Measurements from ENCODE around the gene AP5Z1. TPM values are rescaled to one million over a fixed set of nuclear protein-coding genes. Genes with fewer than 3 reads are reported as not detected.

AP5Z1 gene
- polyA plus RNA-seq, 1 of the 3 experiments (the other 2 are of a cell fraction) = 29.5 TPM

DNA sequence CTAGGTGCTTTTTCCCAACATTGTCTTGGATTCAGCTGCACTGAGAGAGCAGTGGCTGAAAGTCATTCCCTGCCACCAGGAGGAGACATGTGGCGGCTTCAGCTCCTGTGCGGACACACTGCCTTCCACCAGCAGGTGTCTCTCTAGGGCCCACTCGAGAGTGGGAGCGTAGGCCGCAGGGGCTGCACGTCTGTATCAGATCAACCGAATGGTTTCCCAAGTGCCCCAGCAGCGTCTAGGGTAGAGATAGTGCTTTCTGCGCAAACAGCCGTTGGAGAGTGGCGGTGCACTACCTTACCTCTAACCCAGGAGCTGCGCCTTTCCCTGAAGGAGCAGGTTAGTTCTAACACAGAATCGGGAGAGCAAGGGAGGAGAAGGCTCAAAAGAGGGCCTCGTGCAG lies 54.8 kb downstream of the AP5Z1 start (continued):
- TF ChIP-seq RCOR1 (IDR thresholded peaks at IDR 0.05; ENCODE audit: low read length) = peak; percentile 90
- TF ChIP-seq TCF12 (IDR thresholded peaks at IDR 0.05) = no peak

DNA sequence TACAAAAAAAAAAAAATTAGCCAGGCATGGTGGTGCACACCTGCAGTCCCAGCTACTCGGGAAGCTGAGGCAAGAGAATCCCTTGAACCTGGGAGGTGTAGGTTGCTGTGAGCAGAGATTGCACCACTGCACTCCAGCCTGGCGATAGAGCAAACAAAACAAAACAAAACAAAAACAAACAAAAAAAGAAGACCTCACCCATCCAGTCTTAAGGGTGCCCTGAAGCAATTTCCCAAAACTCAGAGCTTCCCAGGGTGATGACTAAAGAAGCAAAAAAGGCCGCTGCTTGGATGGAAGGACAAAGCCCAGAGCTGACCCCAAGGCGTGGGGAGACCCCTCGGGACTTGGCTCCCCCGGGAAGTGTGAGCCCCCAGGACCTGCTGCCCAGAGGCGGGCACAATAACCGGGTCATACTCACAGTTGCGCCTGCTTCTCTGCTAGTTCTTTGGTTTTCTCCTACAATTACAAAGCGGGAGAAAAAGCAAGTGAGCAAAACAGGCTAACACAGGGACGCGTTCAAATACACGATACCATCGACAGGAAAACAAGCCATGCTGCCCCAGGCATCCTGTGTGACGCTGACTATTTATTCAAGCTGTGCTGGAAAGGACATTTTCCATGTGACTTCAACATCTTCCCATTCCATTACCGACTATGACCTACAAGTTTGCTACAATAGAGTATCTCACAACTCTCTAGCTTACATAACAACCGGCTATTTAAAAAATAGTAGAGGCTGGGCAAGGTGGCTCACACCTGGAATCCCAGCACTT lies 56.5 kb downstream of the AP5Z1 start:
- Histone ChIP-seq H3K4me3 (ENCODE audit: low read depth in 2 of 2, low read length in 1 of 2) (no peak overlapping the region), H3K4me1 (ENCODE audit: control insufficient read depth in 1 of 2, insufficient read depth in 2 of 2, low read depth in 1 of 2, low read length in 1 of 2) (peaks cover 0 to 16% of the 10 kb centered on the region in 2 experiments; a peak in 1 of 4 replicates), H3K9me3 (no peaks in the 10 kb centered on the region), H3K4me2 (no peak overlapping the region), H4K20me1 (ENCODE audit: insufficient read depth) (no peaks in the 10 kb centered on the region), H3K27me3 (ENCODE audit: insufficient read depth) (no peaks in the 10 kb centered on the region), H3K27ac (ENCODE audit: low read depth in 2 of 2, low read length in 1 of 2) (no peak overlapping the region), H3K36me3 (replicated peaks in 1 of 2; ENCODE audit: control insufficient read depth in 1 of 2, insufficient read depth in 2 of 2, low read length in 1 of 2) (no peaks in the 10 kb centered on the region), H3K79me2 (ENCODE audit: insufficient read depth) (no peaks in the 10 kb centered on the region), H3K9me2 (no peaks in the 10 kb centered on the region), H3K9ac (no peak overlapping the region), H3F3A (replicated peaks; ENCODE audit: insufficient read depth) (no peaks in the 10 kb centered on the region), H2AFZ (ENCODE audit: low read depth) (no peak overlapping the region)
- CTCF ChIA-PET = interaction anchor here (0.7 to 8.9 kb wide), 8 partner anchors 13 to 254 kb away, joined by 4 to 235 read pairs (median 34); partner anchors contain the start of gene RADIL
- TF ChIP-seq MXI1 (IDR thresholded peaks at IDR 0.05; ENCODE audit: low read depth, low read length) (no peak), MEF2A (IDR thresholded peaks at IDR 0.05; ENCODE audit: borderline replicate concordance, low read depth) (no peak), TEAD4 (IDR thresholded peaks at IDR 0.05; ENCODE audit: borderline replicate concordance, insufficient read depth) (no peak)
- TF ChIP-seq, protein P1, sequence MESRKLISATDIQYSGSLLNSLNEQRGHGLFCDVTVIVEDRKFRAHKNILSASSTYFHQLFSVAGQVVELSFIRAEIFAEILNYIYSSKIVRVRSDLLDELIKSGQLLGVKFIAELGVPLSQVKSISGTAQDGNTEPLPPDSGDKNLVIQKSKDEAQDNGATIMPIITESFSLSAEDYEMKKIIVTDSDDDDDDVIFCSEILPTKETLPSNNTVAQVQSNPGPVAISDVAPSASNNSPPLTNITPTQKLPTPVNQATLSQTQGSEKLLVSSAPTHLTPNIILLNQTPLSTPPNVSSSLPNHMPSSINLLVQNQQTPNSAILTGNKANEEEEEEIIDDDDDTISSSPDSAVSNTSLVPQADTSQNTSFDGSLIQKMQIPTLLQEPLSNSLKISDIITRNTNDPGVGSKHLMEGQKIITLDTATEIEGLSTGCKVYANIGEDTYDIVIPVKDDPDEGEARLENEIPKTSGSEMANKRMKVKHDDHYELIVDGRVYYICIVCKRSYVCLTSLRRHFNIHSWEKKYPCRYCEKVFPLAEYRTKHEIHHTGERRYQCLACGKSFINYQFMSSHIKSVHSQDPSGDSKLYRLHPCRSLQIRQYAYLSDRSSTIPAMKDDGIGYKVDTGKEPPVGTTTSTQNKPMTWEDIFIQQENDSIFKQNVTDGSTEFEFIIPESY (IDR thresholded peaks at IDR 0.05; ENCODE audit: borderline replicate concordance, low read depth) = no peak
- TF ChIP-seq, protein P2, sequence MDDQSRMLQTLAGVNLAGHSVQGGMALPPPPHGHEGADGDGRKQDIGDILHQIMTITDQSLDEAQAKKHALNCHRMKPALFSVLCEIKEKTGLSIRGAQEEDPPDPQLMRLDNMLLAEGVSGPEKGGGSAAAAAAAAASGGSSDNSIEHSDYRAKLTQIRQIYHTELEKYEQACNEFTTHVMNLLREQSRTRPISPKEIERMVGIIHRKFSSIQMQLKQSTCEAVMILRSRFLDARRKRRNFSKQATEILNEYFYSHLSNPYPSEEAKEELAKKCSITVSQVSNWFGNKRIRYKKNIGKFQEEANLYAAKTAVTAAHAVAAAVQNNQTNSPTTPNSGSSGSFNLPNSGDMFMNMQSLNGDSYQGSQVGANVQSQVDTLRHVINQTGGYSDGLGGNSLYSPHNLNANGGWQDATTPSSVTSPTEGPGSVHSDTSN (IDR thresholded peaks at IDR 0.05) = no peak
- 76% methylated on average over 17 of the region's 17 CpGs for WGBS (ENCODE audit: low lambda C conversion rate)
- DNase-seq = peak; percentile 72
- POLR2A ChIA-PET = interaction anchor here (0.6 kb wide), 1 partner anchor 35 kb away, joined by 3 read pairs; no protein-coding TSS in a partner anchor

DNA sequence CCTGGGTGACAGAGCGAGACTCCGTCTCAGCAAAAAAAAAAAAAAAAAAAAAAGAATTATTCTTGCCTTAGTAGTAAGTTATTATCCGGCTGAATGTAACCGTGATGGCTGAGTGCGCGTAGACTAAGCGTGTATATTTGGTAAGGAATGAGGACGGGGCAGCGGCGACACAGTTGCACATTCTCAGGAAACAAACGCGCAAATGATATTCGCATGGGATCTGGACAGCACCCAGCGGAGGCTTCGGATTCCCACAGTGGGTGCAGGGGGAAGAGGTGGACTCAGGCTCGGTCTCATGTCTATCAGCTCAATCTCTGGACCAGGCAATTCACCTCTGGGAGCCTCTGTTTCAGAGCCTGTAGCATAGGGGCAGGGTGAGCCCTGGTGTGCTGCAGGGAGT lies 57.3 kb downstream of the AP5Z1 start:
- H3K9ac ChIP-seq = no peak overlapping the region
- 96% methylated on average over 16 of the region's 16 CpGs for WGBS (ENCODE audit: low lambda C conversion rate)
- H3K4me1 ChIP-seq (ENCODE audit: control insufficient read depth in 1 of 2, insufficient read depth in 2 of 2, low read depth in 1 of 2, low read length in 1 of 2) = peaks cover 0 to 24% of the 10 kb centered on the region in 2 experiments; a peak in 1 of 4 replicates
- H3K79me2 ChIP-seq (ENCODE audit: insufficient read depth) = no peaks in the 10 kb centered on the region
- no peak overlapping the region for H2AFZ ChIP-seq (ENCODE audit: low read depth)
- POLR2A ChIA-PET = no interaction called here
- no peaks in the 10 kb centered on the region for H3K9me3 ChIP-seq
- H4K20me1 ChIP-seq (ENCODE audit: insufficient read depth) = no peaks in the 10 kb centered on the region
- DNase-seq = peak; percentile 30
- H3K27me3 ChIP-seq (ENCODE audit: insufficient read depth) = no peaks in the 10 kb centered on the region
- H3F3A ChIP-seq (replicated peaks; ENCODE audit: insufficient read depth) = no peaks in the 10 kb centered on the region
- no peak overlapping the region for H3K4me3 ChIP-seq (ENCODE audit: low read depth in 2 of 2, low read length in 1 of 2)
- H3K4me2 ChIP-seq = no peak overlapping the region
- H3K9me2 ChIP-seq = no peaks in the 10 kb centered on the region
- H3K27ac ChIP-seq (ENCODE audit: low read depth in 2 of 2, low read length in 1 of 2) = no peak overlapping the region
- H3K36me3 ChIP-seq (replicated peaks in 1 of 2; ENCODE audit: control insufficient read depth in 1 of 2, insufficient read depth in 2 of 2, low read length in 1 of 2) = no peaks in the 10 kb centered on the region
- CTCF ChIA-PET = interaction anchor here (0.6 to 8.9 kb wide), 5 partner anchors 12 to 1288 kb away, joined by 3 to 235 read pairs (median 109); partner anchors contain the start of gene RADIL
- TF ChIP-seq SMC3 (IDR thresholded peaks at IDR 0.05; ENCODE audit: low read depth, low read length) (no peak), TCF12 (IDR thresholded peaks at IDR 0.05) (no peak), RCOR1 (IDR thresholded peaks at IDR 0.05; ENCODE audit: low read length) (no peak), NRF1 (IDR thresholded peaks at IDR 0.05; ENCODE audit: low read depth, low read length) (no peak), EP300 (IDR thresholded peaks at IDR 0.05; ENCODE audit: borderline replicate concordance in 1 of 2, low read depth in 1 of 2, low read length in 1 of 2) (no peak)
- TF ChIP-seq, protein P3, sequence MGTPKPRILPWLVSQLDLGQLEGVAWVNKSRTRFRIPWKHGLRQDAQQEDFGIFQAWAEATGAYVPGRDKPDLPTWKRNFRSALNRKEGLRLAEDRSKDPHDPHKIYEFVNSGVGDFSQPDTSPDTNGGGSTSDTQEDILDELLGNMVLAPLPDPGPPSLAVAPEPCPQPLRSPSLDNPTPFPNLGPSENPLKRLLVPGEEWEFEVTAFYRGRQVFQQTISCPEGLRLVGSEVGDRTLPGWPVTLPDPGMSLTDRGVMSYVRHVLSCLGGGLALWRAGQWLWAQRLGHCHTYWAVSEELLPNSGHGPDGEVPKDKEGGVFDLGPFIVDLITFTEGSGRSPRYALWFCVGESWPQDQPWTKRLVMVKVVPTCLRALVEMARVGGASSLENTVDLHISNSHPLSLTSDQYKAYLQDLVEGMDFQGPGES (IDR thresholded peaks at IDR 0.05; ENCODE audit: low read depth, low read length) = no peak
- TF ChIP-seq, protein P4, sequence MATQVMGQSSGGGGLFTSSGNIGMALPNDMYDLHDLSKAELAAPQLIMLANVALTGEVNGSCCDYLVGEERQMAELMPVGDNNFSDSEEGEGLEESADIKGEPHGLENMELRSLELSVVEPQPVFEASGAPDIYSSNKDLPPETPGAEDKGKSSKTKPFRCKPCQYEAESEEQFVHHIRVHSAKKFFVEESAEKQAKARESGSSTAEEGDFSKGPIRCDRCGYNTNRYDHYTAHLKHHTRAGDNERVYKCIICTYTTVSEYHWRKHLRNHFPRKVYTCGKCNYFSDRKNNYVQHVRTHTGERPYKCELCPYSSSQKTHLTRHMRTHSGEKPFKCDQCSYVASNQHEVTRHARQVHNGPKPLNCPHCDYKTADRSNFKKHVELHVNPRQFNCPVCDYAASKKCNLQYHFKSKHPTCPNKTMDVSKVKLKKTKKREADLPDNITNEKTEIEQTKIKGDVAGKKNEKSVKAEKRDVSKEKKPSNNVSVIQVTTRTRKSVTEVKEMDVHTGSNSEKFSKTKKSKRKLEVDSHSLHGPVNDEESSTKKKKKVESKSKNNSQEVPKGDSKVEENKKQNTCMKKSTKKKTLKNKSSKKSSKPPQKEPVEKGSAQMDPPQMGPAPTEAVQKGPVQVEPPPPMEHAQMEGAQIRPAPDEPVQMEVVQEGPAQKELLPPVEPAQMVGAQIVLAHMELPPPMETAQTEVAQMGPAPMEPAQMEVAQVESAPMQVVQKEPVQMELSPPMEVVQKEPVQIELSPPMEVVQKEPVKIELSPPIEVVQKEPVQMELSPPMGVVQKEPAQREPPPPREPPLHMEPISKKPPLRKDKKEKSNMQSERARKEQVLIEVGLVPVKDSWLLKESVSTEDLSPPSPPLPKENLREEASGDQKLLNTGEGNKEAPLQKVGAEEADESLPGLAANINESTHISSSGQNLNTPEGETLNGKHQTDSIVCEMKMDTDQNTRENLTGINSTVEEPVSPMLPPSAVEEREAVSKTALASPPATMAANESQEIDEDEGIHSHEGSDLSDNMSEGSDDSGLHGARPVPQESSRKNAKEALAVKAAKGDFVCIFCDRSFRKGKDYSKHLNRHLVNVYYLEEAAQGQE (IDR thresholded peaks at IDR 0.05; ENCODE audit: low read depth, low read length) = no peak
- TF ChIP-seq, protein P5, sequence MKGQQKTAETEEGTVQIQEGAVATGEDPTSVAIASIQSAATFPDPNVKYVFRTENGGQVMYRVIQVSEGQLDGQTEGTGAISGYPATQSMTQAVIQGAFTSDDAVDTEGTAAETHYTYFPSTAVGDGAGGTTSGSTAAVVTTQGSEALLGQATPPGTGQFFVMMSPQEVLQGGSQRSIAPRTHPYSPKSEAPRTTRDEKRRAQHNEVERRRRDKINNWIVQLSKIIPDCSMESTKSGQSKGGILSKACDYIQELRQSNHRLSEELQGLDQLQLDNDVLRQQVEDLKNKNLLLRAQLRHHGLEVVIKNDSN (IDR thresholded peaks at IDR 0.05; ENCODE audit: borderline replicate concordance, low read depth) = no peak

All from SK-N-SH (cell line).